GM11168 (cell line): ENCODE measurements around the gene WIPI1.
"Not testable (repeated sequence)": the region's sequence is repeated elsewhere in the genome, so short reads cannot be mapped to it uniquely, and the experiment has no call there.

Experiments
- in situ Hi-C: fragments of 300-500 bp; cut with MboI; formaldehyde crosslinking; loops from one replicate; pipeline ENCODE4 v1.12.0; 2022; ENCODE audit warnings: low sequenced_read_pairs; ENCODE audit not compliant: unreplicated experiment

Gene WIPI1

GRCh38 chr17:68422821-68423220 lies 34.5 kb downstream of the WIPI1 start:
- in situ Hi-C loops, result no loop called here

DNA sequence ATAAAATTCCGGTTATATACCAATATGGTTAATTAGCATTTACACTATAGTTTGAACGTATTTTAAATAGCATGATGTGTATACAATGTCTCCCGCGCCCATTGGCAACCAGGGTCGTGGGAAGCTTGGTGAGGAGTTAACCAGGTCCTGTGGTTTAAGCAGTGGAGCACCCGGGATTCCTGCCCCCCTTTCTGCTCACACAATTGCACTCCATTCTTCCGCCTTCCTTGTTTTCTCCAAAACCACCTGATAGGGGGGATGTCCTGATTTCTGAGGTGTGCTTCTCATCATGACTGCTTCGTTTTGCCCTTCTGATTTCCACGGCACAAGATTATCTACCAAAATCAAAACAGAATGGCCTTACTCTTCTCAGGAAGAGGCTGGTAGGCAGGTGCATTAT lies 35.8 kb downstream of the WIPI1 start:
- in situ Hi-C loops, result no loop called here

DNA sequence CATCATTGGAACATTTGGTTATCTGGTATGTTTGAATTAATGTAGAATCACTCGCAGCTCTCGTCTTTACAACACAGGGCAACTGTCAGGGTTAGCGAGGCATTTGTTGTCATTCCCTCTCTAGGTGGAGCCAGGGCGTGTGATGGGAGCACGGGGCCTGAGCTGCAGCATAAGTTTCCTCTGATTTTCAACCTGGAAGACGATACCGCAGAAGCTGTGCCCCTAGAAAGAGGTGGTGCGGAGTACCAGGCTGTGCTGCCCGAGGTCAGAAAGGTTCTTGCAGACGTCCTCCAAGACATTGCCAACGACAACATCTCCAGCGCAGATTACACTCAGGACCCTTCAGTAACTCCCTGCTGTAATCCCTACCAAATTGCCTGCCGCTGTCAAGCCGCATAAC lies 37.2 kb downstream of the WIPI1 start:
- in situ Hi-C loops, result no loop called here

DNA sequence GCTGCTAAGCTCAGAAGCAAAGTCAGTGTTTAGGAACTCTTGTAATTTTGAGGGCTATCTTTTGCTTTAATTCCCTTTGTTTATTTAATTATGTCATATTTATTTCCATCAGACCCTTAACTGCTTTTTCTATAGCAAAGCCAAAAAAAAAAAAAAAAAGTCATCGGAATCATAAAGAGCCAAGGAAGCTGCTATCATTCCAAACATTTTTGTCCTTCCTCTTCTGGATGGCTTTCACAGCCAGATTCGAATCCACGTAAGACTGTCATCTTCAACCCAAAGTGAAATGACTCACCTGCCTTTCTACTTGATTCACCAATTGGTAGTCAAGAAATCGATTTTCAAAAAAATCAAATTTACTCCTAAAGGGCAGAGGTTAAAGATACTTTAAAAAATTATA lies 38.4 kb downstream of the WIPI1 start:
- in situ Hi-C loops, result no loop called here

- in situ Hi-C loops, result no loop called here
Measured at GRCh38 chr17:68417317-68417716, 40.0 kb downstream of the WIPI1 start.

- in situ Hi-C loops, result not testable (repeated sequence)
Measured at GRCh38 chr17:68414901-68415300, 42.4 kb downstream of the WIPI1 start.

DNA sequence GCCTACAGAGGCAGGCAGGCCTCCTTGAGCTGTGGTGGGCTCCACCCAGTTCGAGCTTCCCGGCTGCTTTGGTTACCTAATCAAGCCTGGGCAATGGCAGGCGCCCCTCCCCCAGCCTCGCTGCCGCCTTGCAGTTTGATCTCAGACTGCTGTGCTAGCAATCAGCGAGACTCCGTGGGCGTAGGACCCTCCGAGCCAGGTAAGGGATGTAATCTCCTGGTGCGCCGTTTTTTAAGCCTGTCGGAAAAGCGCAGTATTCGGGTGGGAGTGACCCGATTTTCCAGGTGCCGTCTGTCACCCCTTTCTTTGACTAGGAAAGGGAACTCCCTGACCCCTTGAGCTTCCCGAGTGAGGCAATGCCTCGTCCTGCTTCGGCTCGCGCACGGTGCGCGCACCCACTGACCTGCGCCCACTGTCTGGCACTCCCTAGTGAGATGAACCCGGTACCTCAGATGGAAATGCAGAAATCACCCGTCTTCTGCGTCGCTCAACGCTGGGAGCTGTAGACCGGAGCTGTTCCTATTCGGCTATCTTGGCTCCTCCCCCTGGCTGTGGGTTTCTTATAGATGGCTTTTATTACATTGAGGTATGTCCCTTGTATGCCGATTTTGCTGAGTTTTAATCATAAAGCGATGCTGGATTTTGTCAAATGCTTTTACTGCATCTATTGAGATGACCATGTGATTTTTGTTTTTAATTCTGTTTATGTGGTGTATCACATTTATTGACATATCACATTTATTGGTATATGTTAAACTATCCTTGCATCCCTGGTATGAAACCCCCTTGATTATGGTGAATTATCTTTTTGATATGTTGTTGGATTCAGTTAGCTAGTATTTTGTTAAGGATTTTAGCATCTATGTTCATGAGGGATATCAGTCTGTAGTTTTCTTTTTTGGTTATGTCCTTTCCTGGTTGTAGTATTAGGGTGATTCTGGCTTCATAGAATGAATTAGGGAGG lies 43.4 kb downstream of the WIPI1 start:
- in situ Hi-C loops, result not testable (repeated sequence)

DNA sequence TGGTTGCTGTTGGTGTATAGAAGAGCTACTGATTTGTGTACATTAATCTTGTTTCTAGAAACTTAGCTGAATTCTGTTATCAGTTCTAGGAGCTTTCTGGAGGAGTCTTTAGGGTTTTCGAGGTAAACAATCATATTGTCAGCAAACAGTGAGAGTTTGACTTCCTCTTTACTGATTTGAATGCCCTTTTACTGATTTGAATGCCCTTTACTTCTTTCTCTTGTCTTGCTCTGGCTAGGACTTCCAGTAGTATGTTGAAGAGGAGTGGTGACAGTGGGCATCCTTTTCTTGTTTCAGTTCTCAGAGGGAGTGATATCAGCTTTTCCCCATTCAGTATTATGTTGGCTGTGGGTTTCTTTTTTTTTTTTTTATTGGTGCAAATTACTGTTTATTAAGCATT lies 49.6 kb downstream of the WIPI1 start:
- in situ Hi-C loops, result not testable (repeated sequence)

GRCh38 chr17:68403837-68404236 lies 53.5 kb downstream of the WIPI1 start:
- in situ Hi-C loops, result not testable (repeated sequence)

DNA sequence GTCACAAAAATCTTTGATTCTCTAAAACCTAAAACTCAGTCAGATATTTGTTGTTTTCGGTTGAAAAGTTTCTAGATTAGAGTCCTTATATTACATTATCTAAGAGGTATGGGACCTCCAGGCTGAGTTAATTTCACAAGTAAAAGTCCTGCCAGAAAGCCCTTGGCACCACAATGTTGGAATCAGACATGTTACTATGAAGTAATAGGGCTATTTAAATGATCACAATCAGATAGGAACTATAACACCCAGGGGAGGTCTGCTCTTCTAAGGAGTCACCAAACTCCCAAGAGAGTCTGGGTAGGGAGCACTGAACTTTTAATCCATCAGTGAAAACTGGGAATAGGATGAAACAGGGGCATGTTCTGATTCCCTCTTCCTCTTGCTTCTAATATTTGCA lies 54.2 kb downstream of the WIPI1 start:
- in situ Hi-C loops, result no loop called here

DNA sequence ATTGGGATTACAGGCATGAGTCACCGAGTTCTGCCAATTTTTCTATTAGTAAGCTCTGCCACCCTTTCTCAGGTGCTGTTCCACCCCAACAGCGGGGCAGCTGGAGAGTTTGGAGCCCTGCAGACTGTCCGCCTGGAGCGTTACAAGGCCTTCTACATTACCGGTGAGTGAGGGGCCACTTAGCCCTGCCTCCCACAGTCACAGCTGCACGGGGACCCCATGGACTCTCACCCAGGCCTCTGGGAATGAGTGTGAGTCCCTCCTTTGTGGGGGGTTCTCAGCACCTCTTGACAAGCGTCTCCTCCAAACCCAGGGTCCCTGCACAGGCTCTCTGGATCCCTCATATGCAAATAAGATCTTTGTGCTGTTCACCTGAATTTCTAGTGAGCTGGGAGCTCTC lies 56.0 kb downstream of the WIPI1 start:
- in situ Hi-C loops, result no loop called here

- in situ Hi-C loops, result no loop called here
Measured at GRCh38 chr17:68400404-68400735, 56.9 kb downstream of the WIPI1 start.

- in situ Hi-C loops, result no loop called here
Measured at GRCh38 chr17:68399638-68400403, 57.5 kb downstream of the WIPI1 start.

- in situ Hi-C loops, result no loop called here
Measured at GRCh38 chr17:68398691-68399637, 58.3 kb downstream of the WIPI1 start.

DNA sequence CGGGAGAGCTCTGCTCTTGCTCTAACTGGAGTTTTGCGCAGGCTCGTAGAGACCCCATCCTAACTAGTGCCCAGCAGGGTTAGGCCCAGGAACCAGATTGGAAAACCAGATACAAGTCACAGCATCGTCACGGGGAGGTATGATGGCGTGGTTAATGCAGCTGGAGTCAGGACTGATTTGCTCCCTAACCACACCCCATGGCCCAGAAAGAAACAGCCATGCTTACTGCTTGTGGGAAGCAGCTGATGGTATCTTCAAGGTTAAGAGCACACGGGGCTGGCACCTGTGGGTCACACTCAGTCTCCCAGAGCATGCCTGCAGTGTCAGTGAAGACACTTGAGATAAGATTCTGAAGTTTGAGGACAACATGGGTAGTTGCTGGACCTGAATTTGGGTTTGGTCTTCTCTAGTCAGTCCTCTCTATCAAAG lies 60.2 kb downstream of the WIPI1 start:
- in situ Hi-C loops, result no loop called here

GRCh38 chr17:68396226-68397107 lies 60.8 kb downstream of the WIPI1 start:
- in situ Hi-C loops, result no loop called here

GRCh38 chr17:68394608-68395331 lies 62.5 kb downstream of the WIPI1 start:
- in situ Hi-C loops, result no loop called here

- in situ Hi-C loops, result no loop called here
Measured at GRCh38 chr17:68391561-68392268, 65.6 kb downstream of the WIPI1 start.
